GM12874 (cell line): ENCODE measurements around the gene SWT1.

Source experiments
- CTCF ChIP-seq: IDR thresholded peaks from 2 replicates; pipeline ENCODE4 v1.5.1; 2011; ENCODE audit warnings: low read depth, mild to moderate bottlenecking, control low read depth, low read length, moderate library complexity; ENCODE audit not compliant: insufficient read depth

Gene SWT1

GRCh38 chr1:185314411-185314810 lies 157.4 kb downstream of the SWT1 start:
- no peak for TF ChIP-seq CTCF

- TF ChIP-seq CTCF, result no peak
Observed at GRCh38 chr1:185315445-185316071, 158.6 kb downstream of the SWT1 start.

- no peak for TF ChIP-seq CTCF
Observed at GRCh38 chr1:185316163-185317033, 159.4 kb downstream of the SWT1 start.

- peak; percentile 66 for TF ChIP-seq CTCF
Observed at GRCh38 chr1:185317034-185317885, 160.3 kb downstream of the SWT1 start, which contains the start of gene IVNS1ABP. TSS of gene IVNS1ABP (minus strand) at chr1:185317243. CDS start at chr1:185309493, 7,750 bp downstream.

GRCh38 chr1:185317886-185318310 lies 160.9 kb downstream of the SWT1 start:
- no peak for TF ChIP-seq CTCF

GRCh38 chr1:185318431-185319138 lies 161.6 kb downstream of the SWT1 start:
- TF ChIP-seq CTCF, result no peak

- no peak for TF ChIP-seq CTCF
Observed at GRCh38 chr1:185319139-185319475, 162.1 kb downstream of the SWT1 start.
